Measurements from ENCODE around the gene APPBP2. TPM values are rescaled to one million over a fixed set of nuclear protein-coding genes. Genes with fewer than 3 reads are reported as not detected.

Gene APPBP2
- polyA plus RNA-seq, 1 donor (not counting 4 experiments of a cell fraction or from before 2014, with no cell fraction given) = 21.1 TPM

- H3K9ac ChIP-seq (ENCODE audit: control insufficient read depth, extremely low read depth, insufficient read depth, low read length) = no peak overlapping the region
- no peak for DNase-seq (ENCODE audit: low read depth, low spot score)
- no peak overlapping the region for H3K27ac ChIP-seq (ENCODE audit: control insufficient read depth, insufficient read depth, low read length)
- H2AFZ ChIP-seq (ENCODE audit: control insufficient read depth, low read length) = no peak overlapping the region
- H3K4me3 ChIP-seq (ENCODE audit: control insufficient read depth in 2 of 3, extremely low read depth in 1 of 3, insufficient read depth in 2 of 3, low read depth in 1 of 3, low read length in 3 of 3) = no peak overlapping the region
- peaks cover 5% of the 10 kb centered on the region for H3K4me1 ChIP-seq (ENCODE audit: control insufficient read depth, extremely low read depth, insufficient read depth, low read length)
- no peaks in the 10 kb centered on the region for H3K9me3 ChIP-seq (ENCODE audit: control insufficient read depth, low read depth, low read length)
- no peak for TF ChIP-seq EZH2 (IDR thresholded peaks at IDR 0.05; ENCODE audit: low read length)
- H3K4me2 ChIP-seq (ENCODE audit: control insufficient read depth, extremely low read depth, insufficient read depth, low read depth, low read length) = no peak overlapping the region
- dilution Hi-C loops (cut with MboI; ENCODE audit: extremely low pct_ligation_motif_present, low sequenced_read_pairs) = no loop called here
- peaks cover 8% of the 10 kb centered on the region for H3K27me3 ChIP-seq (ENCODE audit: control insufficient read depth, extremely low read depth, insufficient read depth, low read length)
- no peak for FAIRE-seq
- no peaks in the 10 kb centered on the region for H4K20me1 ChIP-seq (ENCODE audit: control insufficient read depth, extremely low read depth, insufficient read depth, low read length)
- no peaks in the 10 kb centered on the region for H3K9me1 ChIP-seq (ENCODE audit: control insufficient read depth, extremely low read depth, insufficient read depth, low read length)
- H3K79me2 ChIP-seq (ENCODE audit: control insufficient read depth, insufficient read depth, low read length) = no peaks in the 10 kb centered on the region
- H3K36me3 ChIP-seq (ENCODE audit: control insufficient read depth in 2 of 2, extremely low read depth in 1 of 2, insufficient read depth in 2 of 2, low read length in 2 of 2) = no peaks in the 10 kb centered on the region
These were observed 102.2 kb downstream of the APPBP2 start for GRCh38 chr17:60423865-60424264.

GRCh38 chr17:60422162-60422665, 103.8 kb downstream of the APPBP2 start, which contains the start of gene CHCT1:
Gene CHCT1, plus strand, starts transcription at chr17:60422489. Its CDS starts 104 bp downstream, at chr17:60422593.
- peaks cover 5% of the 10 kb centered on the region for H3K4me1 ChIP-seq (ENCODE audit: control insufficient read depth, extremely low read depth, insufficient read depth, low read length)
- no peak within 1 kb of the TSS for H3K27ac ChIP-seq (ENCODE audit: control insufficient read depth, insufficient read depth, low read length)
- peak within 1 kb of the TSS; percentile 33 to 77 (median 67) for H3K4me3 ChIP-seq (ENCODE audit: control insufficient read depth in 2 of 3, extremely low read depth in 1 of 3, insufficient read depth in 2 of 3, low read depth in 1 of 3, low read length in 3 of 3)
- no peaks in the 10 kb centered on the region for H3K9me1 ChIP-seq (ENCODE audit: control insufficient read depth, extremely low read depth, insufficient read depth, low read length)
- no peaks in the 10 kb centered on the region for H3K36me3 ChIP-seq (ENCODE audit: control insufficient read depth in 2 of 2, extremely low read depth in 1 of 2, insufficient read depth in 2 of 2, low read length in 2 of 2)
- dilution Hi-C loops (cut with MboI; ENCODE audit: extremely low pct_ligation_motif_present, low sequenced_read_pairs) = no loop called here
- peak within 1 kb of the TSS; percentile 90 for H3K4me2 ChIP-seq (ENCODE audit: control insufficient read depth, extremely low read depth, insufficient read depth, low read depth, low read length)
- H4K20me1 ChIP-seq (ENCODE audit: control insufficient read depth, extremely low read depth, insufficient read depth, low read length) = no peaks in the 10 kb centered on the region
- FAIRE-seq (no peak), DNase-seq (ENCODE audit: low read depth, low spot score) (no peak)
- H3K9ac ChIP-seq (ENCODE audit: control insufficient read depth, extremely low read depth, insufficient read depth, low read length) = peak within 1 kb of the TSS; percentile 61
- peak within 1 kb of the TSS; percentile 95 for H2AFZ ChIP-seq (ENCODE audit: control insufficient read depth, low read length)
- peaks cover 8% of the 10 kb centered on the region for H3K27me3 ChIP-seq (ENCODE audit: control insufficient read depth, extremely low read depth, insufficient read depth, low read length)
- H3K9me3 ChIP-seq (ENCODE audit: control insufficient read depth, low read depth, low read length) = no peaks in the 10 kb centered on the region
- no peaks in the 10 kb centered on the region for H3K79me2 ChIP-seq (ENCODE audit: control insufficient read depth, insufficient read depth, low read length)
- TF ChIP-seq CTCF (optimal IDR thresholded peaks at IDR 0.05 in 1 of 3, IDR thresholded peaks at IDR 0.05 in 1 of 3, conservative IDR thresholded peaks at IDR 0.05 in 1 of 3; ENCODE audit: extremely low read depth in 1 of 3, insufficient read depth in 2 of 3, low read length in 3 of 3) (no peak), EZH2 (IDR thresholded peaks at IDR 0.05; ENCODE audit: low read length) (no peak)

All from keratinocyte (primary cell).